GM18861 (cell line): Measurements from ENCODE around the gene ZCCHC7.
"Not testable (repeated sequence)": the region's sequence is repeated elsewhere in the genome, so short reads cannot be mapped to it uniquely, and the experiment has no call there.

Source experiments
- ATAC-seq: cut with Tn5 transposase; IDR thresholded peaks from one replicate; pipeline ENCODE4 v1.9.1; 2021; ENCODE audit not compliant: unreplicated experiment

The ZCCHC7 gene

GRCh38 chr9:37120843-37121335, 515 bp downstream of the ZCCHC7 start:
- ATAC-seq = not testable (repeated sequence)

- no peak for ATAC-seq
These were observed 1.5 kb downstream of the ZCCHC7 start for GRCh38 chr9:37121881-37122280.

GRCh38 chr9:37126214-37126788, 5.9 kb downstream of the ZCCHC7 start:
- ATAC-seq = no peak

- no peak for ATAC-seq
These were observed 6.6 kb downstream of the ZCCHC7 start for GRCh38 chr9:37127018-37127417.

GRCh38 chr9:37128051-37128450, 7.7 kb downstream of the ZCCHC7 start:
- no peak for ATAC-seq

GRCh38 chr9:37134166-37134565, 13.8 kb downstream of the ZCCHC7 start:
- no peak for ATAC-seq

- ATAC-seq = no peak
These were observed 20.6 kb downstream of the ZCCHC7 start for GRCh38 chr9:37141015-37141414.

GRCh38 chr9:37144762-37145161, 24.4 kb downstream of the ZCCHC7 start:
- peak; percentile 39 for ATAC-seq

- ATAC-seq = peak; percentile 43
These were observed 26.0 kb downstream of the ZCCHC7 start for GRCh38 chr9:37146410-37146809.

- no peak for ATAC-seq
These were observed 27.8 kb downstream of the ZCCHC7 start for GRCh38 chr9:37148181-37148580.

- no peak for ATAC-seq
These were observed 29.4 kb downstream of the ZCCHC7 start for GRCh38 chr9:37149666-37150308.

GRCh38 chr9:37150415-37150814, 30.0 kb downstream of the ZCCHC7 start:
- no peak for ATAC-seq

- ATAC-seq = no peak
These were observed 31.4 kb downstream of the ZCCHC7 start for GRCh38 chr9:37151812-37152211.

GRCh38 chr9:37152365-37152764, 32.0 kb downstream of the ZCCHC7 start:
- ATAC-seq = no peak

GRCh38 chr9:37155601-37156000, 35.2 kb downstream of the ZCCHC7 start:
- no peak for ATAC-seq

- no peak for ATAC-seq
These were observed 35.8 kb downstream of the ZCCHC7 start for GRCh38 chr9:37156205-37156604.

- no peak for ATAC-seq
These were observed 36.5 kb downstream of the ZCCHC7 start for GRCh38 chr9:37156781-37157356.

- ATAC-seq = no peak
These were observed 37.5 kb downstream of the ZCCHC7 start for GRCh38 chr9:37157726-37158377.

GRCh38 chr9:37163299-37163698, 42.9 kb downstream of the ZCCHC7 start:
- ATAC-seq = no peak

- ATAC-seq = not testable (repeated sequence)
These were observed 44.0 kb downstream of the ZCCHC7 start for GRCh38 chr9:37164335-37164734.

- no peak for ATAC-seq
These were observed 45.3 kb downstream of the ZCCHC7 start for GRCh38 chr9:37165644-37166043.
